K562 (cell line): Measurements from ENCODE around the gene SMIM21. TPM values are rescaled to one million over a fixed set of nuclear protein-coding genes. Genes with fewer than 3 reads are reported as not detected.
A peak's percentile ranks its signal among the peaks of the same experiment; 100 is the strongest.

Source experiments
- ATAC-seq: fragments of 200-7000 bp; cut with Tn5 transposase; 3 replicates; pipeline ENCODE4 v1.9.1; 2020; ENCODE audit warnings: moderate library complexity
- BruUV-seq: library from RNA; stranded (reverse); fragments of 400-500 nt; replicated peaks from 2 replicates; lab custom pipeline; 2021; lab: Mats Ljungman, UMichigan
- CTCF ChIA-PET: fragments of 300-600 bp; formaldehyde crosslinking; extraction: SDS; loops from one replicate; lab custom pipeline; 2021; ENCODE audit warnings: low intra/inter-chr PET ratio; lab: Yijun Ruan, JAX
- POLR2A ChIA-PET: fragments of 300-600, 350-650 bp; sonication (Branson Sonifier 250); formaldehyde crosslinking; extraction: SDS; loops from one replicate; lab custom pipeline; 2021; ENCODE audit warnings: antibody characterized with exemption, inconsistent platforms; lab: Yijun Ruan, JAX
- DNase-seq, 4 experiments: peaks; one replicate each; pipeline versions ENCODE4 v3.0.0 to v3.0.0-alpha.2; 2011 to 2018; ENCODE audit warnings: low spot score in 3 of 4, mixed read lengths in 3 of 4; ENCODE audit errors: extremely low read depth in 1 of 4
- FAIRE-seq: peaks from 2 replicates; lab custom pipeline; 2011; peaks lifted over from hg19 to GRCh38; lab: Jason Lieb, UNC
- H2AFZ ChIP-seq: 2 replicates; pipeline ENCODE4 v1.6.0; 2011; ENCODE audit warnings: low read depth, low read length, control low read depth, inconsistent platforms
- H3K27ac ChIP-seq: fragments of 200-600 bp; 3 replicates; pipeline ENCODE4 v1.8.0; 2011; ENCODE audit warnings: low read depth, mild to moderate bottlenecking, control low read depth, inconsistent platforms, low read length, moderate library complexity, mixed read lengths; ENCODE audit errors: extremely low read depth
- H3K27me3 ChIP-seq, 2 experiments: fragments of 300-600 bp in 1 of 2; 2 replicates in 1 of 2; 3 replicates in 1 of 2; pipeline versions ENCODE4 v1.6.0 to v1.8.0; 2011; ENCODE audit warnings: inconsistent platforms in 2 of 2, low read length in 2 of 2, mild to moderate bottlenecking in 1 of 2, mixed read lengths in 1 of 2, moderate library complexity in 1 of 2; ENCODE audit not compliant: control insufficient read depth in 2 of 2, insufficient read depth in 2 of 2
- H3K36me3 ChIP-seq: fragments of 300-600 bp; 3 replicates; pipeline ENCODE4 v1.8.0; 2011; ENCODE audit warnings: mild to moderate bottlenecking, low read length, inconsistent platforms; ENCODE audit not compliant: control insufficient read depth, insufficient read depth
- H3K4me1 ChIP-seq, 2 experiments: fragments of 200-600 bp in 1 of 2; replicated peaks in 1 of 2; 2 replicates in 1 of 2; 3 replicates in 1 of 2; pipeline versions ENCODE4 v1.5.1 to v1.8.0; 2011; ENCODE audit warnings: inconsistent platforms in 2 of 2, low read length in 2 of 2, mild to moderate bottlenecking in 1 of 2, mixed read lengths in 1 of 2, moderate library complexity in 1 of 2; ENCODE audit not compliant: control insufficient read depth in 2 of 2, insufficient read depth in 2 of 2
- H3K4me2 ChIP-seq: 2 replicates; pipeline ENCODE4 v1.6.1; 2011; ENCODE audit warnings: low read length, control low read depth, inconsistent platforms, mixed read lengths; ENCODE audit not compliant: insufficient read depth
- H3K4me3 ChIP-seq: fragments of 200-600 bp; sonication (generic), shearing (Covaris generic); 2 replicates; pipeline ENCODE4 v1.5.1; 2016; ENCODE audit warnings: control low read depth, inconsistent platforms
- H3K79me2 ChIP-seq: fragments of 200-600 bp; 3 replicates; pipeline ENCODE4 v1.8.0; 2011; ENCODE audit warnings: low read length, inconsistent platforms; ENCODE audit not compliant: control insufficient read depth, insufficient read depth
- H3K9ac ChIP-seq, 2 experiments: 2 replicates each; pipeline versions ENCODE4 v1.6.0 to v1.6.1; 2011; ENCODE audit warnings: low read depth in 2 of 2, low read length in 2 of 2, control low read depth in 1 of 2, inconsistent platforms in 1 of 2, mild to moderate bottlenecking in 1 of 2, mixed read lengths in 1 of 2; ENCODE audit not compliant: insufficient read depth in 1 of 2
- H3K9me1 ChIP-seq: one replicate; pipeline ENCODE4 v1.6.0; 2011; ENCODE audit warnings: inconsistent platforms, mild to moderate bottlenecking, low read length, moderate library complexity; ENCODE audit not compliant: control insufficient read depth, insufficient read depth
- H3K9me3 ChIP-seq: replicated peaks from 2 replicates; pipeline ENCODE4 v1.5.1; 2011; ENCODE audit warnings: low read depth, low read length, inconsistent platforms; ENCODE audit not compliant: control insufficient read depth, insufficient read depth
- H4K20me1 ChIP-seq: replicated peaks from 2 replicates; pipeline ENCODE4 v1.6.1; 2011; ENCODE audit warnings: low read length, inconsistent platforms, mixed read lengths; ENCODE audit not compliant: control insufficient read depth, insufficient read depth
- CBX1 ChIP-seq: sonication (generic); IDR thresholded peaks from 2 replicates; pipeline ENCODE4 v1.6.1; 2016; ENCODE audit warnings: antibody characterized with exemption, low read depth, mild to moderate bottlenecking
- ERF ChIP-seq: fragments of 450-650 bp; formaldehyde crosslinking; IDR thresholded peaks from 2 replicates; pipeline ENCODE4 v1.4.0; 2020; ENCODE audit warnings: mild to moderate bottlenecking, mixed read lengths
- FUS ChIP-seq: fragments of 200-400 bp; formaldehyde crosslinking; optimal IDR thresholded peaks from 2 replicates; pipeline ENCODE3; 2017; ENCODE audit warnings: low read depth, low read length
- GATAD2A ChIP-seq: fragments of 450-650 bp; IDR thresholded peaks from 2 replicates; pipeline ENCODE4 v1.6.1; 2017
- HDAC3 ChIP-seq: fragments of 450-650 bp; IDR thresholded peaks from 2 replicates; pipeline ENCODE4 v1.6.1; 2018; ENCODE audit warnings: borderline replicate concordance, mild to moderate bottlenecking, moderate library complexity; ENCODE audit not compliant: partially characterized antibody
- HNRNPK ChIP-seq: fragments of 200-400 bp; formaldehyde crosslinking; IDR thresholded peaks from one replicate; pipeline ENCODE4 v1.6.1; 2018; ENCODE audit warnings: mild to moderate bottlenecking, low read depth, low read length; ENCODE audit not compliant: poor library complexity, severe bottlenecking
- MIER1 ChIP-seq: fragments of 450-650 bp; IDR thresholded peaks from 2 replicates; pipeline ENCODE4 v1.6.1; 2016; ENCODE audit warnings: antibody characterized with exemption, mild to moderate bottlenecking, low read depth
- PCBP2 ChIP-seq: fragments of 200-400 bp; formaldehyde crosslinking; IDR thresholded peaks from 2 replicates; pipeline ENCODE4 v1.6.1; 2018; ENCODE audit warnings: low read length, low read depth, mild to moderate bottlenecking, moderate library complexity; ENCODE audit not compliant: poor library complexity, severe bottlenecking
- PYGO2 ChIP-seq: fragments of 450-650 bp; IDR thresholded peaks from 2 replicates; pipeline ENCODE4 v1.6.1; 2016; ENCODE audit warnings: mild to moderate bottlenecking, missing genetic modification characterization, moderate library complexity, missing compliant biosample characterization
- SRSF9 ChIP-seq: fragments of 200-400 bp; formaldehyde crosslinking; IDR thresholded peaks from 2 replicates; pipeline ENCODE4 v1.6.1; 2017; ENCODE audit warnings: low read depth, low read length, borderline replicate concordance
- ZFP1 ChIP-seq: fragments of 450-650 bp; formaldehyde crosslinking; IDR thresholded peaks from 2 replicates; pipeline ENCODE4 v1.4.0; 2020; ENCODE audit warnings: mild to moderate bottlenecking, mixed read lengths
- ZSCAN29 ChIP-seq: fragments of 450-650 bp; IDR thresholded peaks from 2 replicates; pipeline ENCODE4 v1.6.1; 2017
- WGBS: fragments of 100-300 bp; shearing (Covaris generic); methylation state at CpG from one replicate; pipeline ENCODE4 v1.1.6; 2016; ENCODE audit warnings: low coverage, mixed read lengths; ENCODE audit not compliant: insufficient coverage; ENCODE audit errors: missing lambda C conversion rate; 5-methylcytosine and 5-hydroxymethylcytosine counted together
- in situ Hi-C: fragments of 300-500 bp; cut with MboI; formaldehyde crosslinking; loops from 4 replicates; pipeline ENCODE4 v1.15.0; 2018; ENCODE audit warnings: inconsistent platforms, mixed read lengths
- intact Hi-C: fragments of 100-400 bp; cut with micrococcal nuclease; formaldehyde crosslinking; loops from 2 replicates; pipeline ENCODE4 v1.14.2; 2022
- polyA plus RNA-seq, 8 experiments: library from polyadenylated mRNA; depleted of rRNA in 4 of 8; stranded (reverse) in 5 of 8; unstranded in 3 of 8; fragments of >200 nt; fragmentation: Nextera tagmentation in 2 of 8; fragmentation: Illumina TruSeq in 1 of 8; extraction: Ambion mirVana in 2 of 8; extraction: Trizol in 1 of 8; gene quantifications; 2 replicates each; pipeline versions ENCODE4 v1.2.1 to v1.2.3, GENCODE V29; 2011 to 2014; ENCODE audit warnings: inconsistent platforms in 1 of 8, missing spikeins in 1 of 8
- total RNA-seq, 7 experiments: library from RNA; depleted of rRNA in 6 of 7; stranded (reverse); fragments of >200 nt in 6 of 7; fragmentation: Illumina TruSeq in 2 of 7; extraction: Trizol in 2 of 7; gene quantifications; 2 replicates each; pipeline versions ENCODE4 v1.2.1 to v1.2.3, GENCODE V29; 2011 to 2021; ENCODE audit warnings: low replicate concordance in 1 of 7
- TF ChIP-seq, protein P1 (sequence below): fragments of 250-450 bp; sonication (Bioruptor Pico); IDR thresholded peaks from 2 replicates; pipeline ENCODE4 v1.6.1; 2021; ENCODE audit warnings: mild to moderate bottlenecking
- TF ChIP-seq, protein P2 (sequence below): fragments of 200-800 bp; sonication (Bioruptor generic); IDR thresholded peaks from 2 replicates; pipeline ENCODE4 v1.6.1; 2016; ENCODE audit warnings: missing genetic modification characterization, missing compliant biosample characterization
- TF ChIP-seq, protein P3 (sequence below), 2 experiments: fragments of 200-800 bp in 1 of 2; sonication (Bioruptor generic) in 1 of 2; sonication (generic) in 1 of 2; formaldehyde crosslinking in 1 of 2; IDR thresholded peaks in 1 of 2; conservative IDR thresholded peaks in 1 of 2; 2 replicates each; pipeline versions ENCODE4 v1.5.0 to v1.6.1; 2016 to 2020; ENCODE audit warnings: missing compliant biosample characterization in 1 of 2, missing genetic modification characterization in 1 of 2, missing genetic modification reagents in 1 of 2

Gene SMIM21
- total and polyA plus RNA-seq, 9 of the 15 experiments (the other 6 are each of a cell fraction or from before 2014, with no cell fraction given) = not detected

DNA sequence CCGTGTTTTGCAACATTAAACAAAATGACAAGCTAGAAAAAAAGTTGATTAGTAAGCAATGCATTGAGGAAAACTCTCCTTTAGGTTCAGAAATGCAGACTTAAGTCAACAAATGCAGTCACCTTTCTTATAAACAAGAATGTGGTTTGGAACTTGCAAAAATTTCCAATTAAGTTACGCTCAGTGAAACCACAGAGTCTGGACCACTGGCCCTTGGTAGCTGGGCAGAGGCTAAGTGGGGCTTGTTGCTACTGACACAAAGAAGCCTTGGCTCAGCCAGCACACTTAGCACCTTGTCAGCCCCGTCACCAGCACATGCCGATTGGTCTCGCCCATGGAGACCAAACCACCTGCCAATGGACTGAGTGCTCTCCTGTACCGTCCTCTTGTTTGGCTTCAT, 53.0 kb downstream of the SMIM21 start (continued):
- TF ChIP-seq ZSCAN29 = no peak
- no peak for TF ChIP-seq ERF
- TF ChIP-seq PCBP2 = no peak
- no peak for TF ChIP-seq PYGO2
- TF ChIP-seq ZFP1 (CRISPR knock-in tag) = no peak
- TF ChIP-seq, protein P1, sequence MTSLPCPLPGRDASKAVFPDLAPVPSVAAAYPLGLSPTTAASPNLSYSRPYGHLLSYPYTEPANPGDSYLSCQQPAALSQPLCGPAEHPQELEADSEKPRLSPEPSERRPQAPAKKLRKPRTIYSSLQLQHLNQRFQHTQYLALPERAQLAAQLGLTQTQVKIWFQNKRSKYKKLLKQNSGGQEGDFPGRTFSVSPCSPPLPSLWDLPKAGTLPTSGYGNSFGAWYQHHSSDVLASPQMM (CRISPR knock-in tag) = no peak
- TF ChIP-seq CBX1 = no peak
- no peak for TF ChIP-seq MIER1

DNA sequence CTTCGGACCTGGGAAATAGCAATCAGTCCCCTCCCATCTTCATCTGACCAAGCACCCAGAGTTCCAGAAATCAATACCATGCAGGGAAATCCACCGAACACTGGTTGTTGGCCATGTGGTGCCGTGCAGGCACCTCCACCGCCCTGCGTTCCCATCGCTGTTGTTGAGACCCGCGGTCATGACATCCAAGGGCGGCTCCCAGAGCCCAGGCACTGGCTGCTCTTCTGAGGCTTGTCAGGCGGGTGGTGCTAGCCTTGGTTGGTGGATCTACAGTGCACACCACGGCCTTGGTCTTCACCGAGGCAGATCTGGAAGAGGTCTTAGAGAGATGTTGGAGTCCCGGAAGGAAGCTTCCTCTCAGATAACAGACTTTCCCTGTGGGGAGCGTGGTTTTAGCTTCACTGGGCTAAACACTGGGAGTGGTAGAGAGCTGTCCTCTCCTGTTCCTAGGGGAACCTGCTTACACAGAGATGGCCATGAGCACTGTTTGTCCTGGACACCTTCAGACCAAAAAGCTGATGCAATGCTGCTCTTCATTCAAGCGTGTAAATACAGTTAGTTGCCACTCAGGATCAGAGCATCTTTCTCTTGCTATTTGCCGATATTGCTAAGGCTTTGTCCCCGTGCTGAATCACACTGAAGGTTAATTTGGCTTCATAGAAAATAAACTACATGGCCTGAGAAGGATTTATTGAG, 58.3 kb downstream of the SMIM21 start:
- DNase-seq = no peak
- no peak overlapping the region for H3K9ac ChIP-seq
- ChIA-PET CTCF (no interaction called here), POLR2A (no interaction called here)
- H3K79me2 ChIP-seq = no peaks in the 10 kb centered on the region
- no peaks in the 10 kb centered on the region for H3K36me3 ChIP-seq
- H4K20me1 ChIP-seq = no peaks in the 10 kb centered on the region
- H3K9me1 ChIP-seq = no peaks in the 10 kb centered on the region
- no peak overlapping the region for H3K4me3 ChIP-seq
- H3K4me2 ChIP-seq = no peak overlapping the region
- BruUV-seq = no TSS peak
- no peaks in the 10 kb centered on the region for H3K9me3 ChIP-seq
- H3K27ac ChIP-seq = no peak overlapping the region
- H3K27me3 ChIP-seq = peaks cover 0 to 31% of the 10 kb centered on the region in 2 experiments; a peak in 3 of 5 replicates
- H2AFZ ChIP-seq = no peak overlapping the region
- intact Hi-C loops (no loop called here), in situ Hi-C loops (no loop called here)
- 0% methylated on average over 14 of the region's 17 CpGs for WGBS
- no peak for FAIRE-seq
- no peaks in the 10 kb centered on the region for H3K4me1 ChIP-seq
- peak; percentile 44 for ATAC-seq
- TF ChIP-seq HNRNPK (no peak), HDAC3 (no peak), GATAD2A (no peak), FUS (no peak), SRSF9 (no peak)
- TF ChIP-seq, protein P2, sequence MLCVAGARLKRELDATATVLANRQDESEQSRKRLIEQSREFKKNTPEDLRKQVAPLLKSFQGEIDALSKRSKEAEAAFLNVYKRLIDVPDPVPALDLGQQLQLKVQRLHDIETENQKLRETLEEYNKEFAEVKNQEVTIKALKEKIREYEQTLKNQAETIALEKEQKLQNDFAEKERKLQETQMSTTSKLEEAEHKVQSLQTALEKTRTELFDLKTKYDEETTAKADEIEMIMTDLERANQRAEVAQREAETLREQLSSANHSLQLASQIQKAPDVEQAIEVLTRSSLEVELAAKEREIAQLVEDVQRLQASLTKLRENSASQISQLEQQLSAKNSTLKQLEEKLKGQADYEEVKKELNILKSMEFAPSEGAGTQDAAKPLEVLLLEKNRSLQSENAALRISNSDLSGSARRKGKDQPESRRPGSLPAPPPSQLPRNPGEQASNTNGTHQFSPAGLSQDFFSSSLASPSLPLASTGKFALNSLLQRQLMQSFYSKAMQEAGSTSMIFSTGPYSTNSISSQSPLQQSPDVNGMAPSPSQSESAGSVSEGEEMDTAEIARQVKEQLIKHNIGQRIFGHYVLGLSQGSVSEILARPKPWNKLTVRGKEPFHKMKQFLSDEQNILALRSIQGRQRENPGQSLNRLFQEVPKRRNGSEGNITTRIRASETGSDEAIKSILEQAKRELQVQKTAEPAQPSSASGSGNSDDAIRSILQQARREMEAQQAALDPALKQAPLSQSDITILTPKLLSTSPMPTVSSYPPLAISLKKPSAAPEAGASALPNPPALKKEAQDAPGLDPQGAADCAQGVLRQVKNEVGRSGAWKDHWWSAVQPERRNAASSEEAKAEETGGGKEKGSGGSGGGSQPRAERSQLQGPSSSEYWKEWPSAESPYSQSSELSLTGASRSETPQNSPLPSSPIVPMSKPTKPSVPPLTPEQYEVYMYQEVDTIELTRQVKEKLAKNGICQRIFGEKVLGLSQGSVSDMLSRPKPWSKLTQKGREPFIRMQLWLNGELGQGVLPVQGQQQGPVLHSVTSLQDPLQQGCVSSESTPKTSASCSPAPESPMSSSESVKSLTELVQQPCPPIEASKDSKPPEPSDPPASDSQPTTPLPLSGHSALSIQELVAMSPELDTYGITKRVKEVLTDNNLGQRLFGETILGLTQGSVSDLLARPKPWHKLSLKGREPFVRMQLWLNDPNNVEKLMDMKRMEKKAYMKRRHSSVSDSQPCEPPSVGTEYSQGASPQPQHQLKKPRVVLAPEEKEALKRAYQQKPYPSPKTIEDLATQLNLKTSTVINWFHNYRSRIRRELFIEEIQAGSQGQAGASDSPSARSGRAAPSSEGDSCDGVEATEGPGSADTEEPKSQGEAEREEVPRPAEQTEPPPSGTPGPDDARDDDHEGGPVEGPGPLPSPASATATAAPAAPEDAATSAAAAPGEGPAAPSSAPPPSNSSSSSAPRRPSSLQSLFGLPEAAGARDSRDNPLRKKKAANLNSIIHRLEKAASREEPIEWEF (CRISPR knock-in tag) = no peak
- TF ChIP-seq, protein P3, sequence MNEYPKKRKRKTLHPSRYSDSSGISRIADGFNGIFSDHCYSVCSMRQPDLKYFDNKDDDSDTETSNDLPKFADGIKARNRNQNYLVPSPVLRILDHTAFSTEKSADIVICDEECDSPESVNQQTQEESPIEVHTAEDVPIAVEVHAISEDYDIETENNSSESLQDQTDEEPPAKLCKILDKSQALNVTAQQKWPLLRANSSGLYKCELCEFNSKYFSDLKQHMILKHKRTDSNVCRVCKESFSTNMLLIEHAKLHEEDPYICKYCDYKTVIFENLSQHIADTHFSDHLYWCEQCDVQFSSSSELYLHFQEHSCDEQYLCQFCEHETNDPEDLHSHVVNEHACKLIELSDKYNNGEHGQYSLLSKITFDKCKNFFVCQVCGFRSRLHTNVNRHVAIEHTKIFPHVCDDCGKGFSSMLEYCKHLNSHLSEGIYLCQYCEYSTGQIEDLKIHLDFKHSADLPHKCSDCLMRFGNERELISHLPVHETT (CRISPR knock-in tag; conservative IDR thresholded peaks at IDR 0.05 in 1 of 2, IDR thresholded peaks at IDR 0.05 in 1 of 2) = no peak
